ENCODE results near the gene HPGD. TPM values are rescaled to one million over a fixed set of nuclear protein-coding genes. Genes with fewer than 3 reads are reported as not detected.

Gene HPGD
- 16.5 and 32.0 TPM in 2 replicates for total RNA-seq (ENCODE audit: low replicate concordance)
- long read RNA-seq, transcript HPGD-202 (7 exons, 3,027 nt), result major isoform, 159 of 183 reads
- long read RNA-seq, partial matches to known transcripts, result 7 of 183 reads
- long read RNA-seq, other reads (novel, unspliced or antisense), result 6 of 183 reads

GRCh38 chr4:174522183-174523024 is at the start of gene HPGD:
HPGD (minus strand) TSS chr4:174522488; CDS start chr4:174522451, 37 bp downstream.
- Mint-ChIP-seq H3K36me3 (no peaks in the 10 kb centered on the region), H3K27me3 (peaks cover 46% of the 10 kb centered on the region)

GRCh38 chr4:174564529-174564928 is 42.2 kb upstream of the HPGD start:
- H3K9me3 Mint-ChIP-seq, result no peaks in the 10 kb centered on the region
- peaks cover 21% of the 10 kb centered on the region for H3K4me1 Mint-ChIP-seq (ENCODE audit: unreplicated experiment)
- H3K36me3 Mint-ChIP-seq, result no peaks in the 10 kb centered on the region
- TF ChIP-seq CTCF (conservative IDR thresholded peaks at IDR 0.05), result no peak
- no peak overlapping the region for H3K4me3 Mint-ChIP-seq
- no peak for DNase-seq (ENCODE audit: extremely low spot score, unreplicated experiment)
- H3K27ac Mint-ChIP-seq, result no peak overlapping the region
- H3K27me3 Mint-ChIP-seq, result no peaks in the 10 kb centered on the region

More at GRCh38 chr4:174522183-174523024, at the start of gene HPGD:
- H3K27ac Mint-ChIP-seq, result peak within 1 kb of the TSS; percentile 70
- H3K9me3 Mint-ChIP-seq, result no peaks in the 10 kb centered on the region
- peak; percentile 70 for DNase-seq (ENCODE audit: extremely low spot score, unreplicated experiment)
- no peak for TF ChIP-seq CTCF (conservative IDR thresholded peaks at IDR 0.05)
- H3K4me1 Mint-ChIP-seq (ENCODE audit: unreplicated experiment), result no peaks in the 10 kb centered on the region
- H3K4me3 Mint-ChIP-seq, result peak within 1 kb of the TSS; percentile 90

GRCh38 chr4:174563399-174563798 is 41.1 kb upstream of the HPGD start:
- DNase-seq (ENCODE audit: extremely low spot score, unreplicated experiment), result no peak
- no peaks in the 10 kb centered on the region for H3K9me3 Mint-ChIP-seq
- no peak overlapping the region for H3K27ac Mint-ChIP-seq
- H3K27me3 Mint-ChIP-seq, result no peaks in the 10 kb centered on the region
- H3K4me1 Mint-ChIP-seq (ENCODE audit: unreplicated experiment), result peaks cover 22% of the 10 kb centered on the region
- no peak overlapping the region for H3K4me3 Mint-ChIP-seq
- TF ChIP-seq CTCF (conservative IDR thresholded peaks at IDR 0.05), result no peak
- no peaks in the 10 kb centered on the region for H3K36me3 Mint-ChIP-seq

GRCh38 chr4:174561560-174561959 is 39.3 kb upstream of the HPGD start:
- H3K27me3 Mint-ChIP-seq, result no peaks in the 10 kb centered on the region
- no peaks in the 10 kb centered on the region for H3K9me3 Mint-ChIP-seq
- DNase-seq (ENCODE audit: extremely low spot score, unreplicated experiment), result no peak
- no peak overlapping the region for H3K4me3 Mint-ChIP-seq
- no peak for TF ChIP-seq CTCF (conservative IDR thresholded peaks at IDR 0.05)
- peaks cover 22% of the 10 kb centered on the region for H3K4me1 Mint-ChIP-seq (ENCODE audit: unreplicated experiment)
- no peaks in the 10 kb centered on the region for H3K36me3 Mint-ChIP-seq
- no peak overlapping the region for H3K27ac Mint-ChIP-seq

GRCh38 chr4:174559894-174560293 is 37.6 kb upstream of the HPGD start:
- Mint-ChIP-seq H3K27ac (peak overlapping the region; percentile 98), H3K27me3 (no peaks in the 10 kb centered on the region), H3K4me3 (peak overlapping the region; percentile 14), H3K4me1 (ENCODE audit: unreplicated experiment) (peaks cover 22% of the 10 kb centered on the region), H3K9me3 (no peaks in the 10 kb centered on the region), H3K36me3 (no peaks in the 10 kb centered on the region)
- no peak for TF ChIP-seq CTCF (conservative IDR thresholded peaks at IDR 0.05)
- no peak for DNase-seq (ENCODE audit: extremely low spot score, unreplicated experiment)
